HG03039 (cell line): Measurements from ENCODE around the gene HECTD1.
"Not testable (repeated sequence)": the region's sequence is repeated elsewhere in the genome, so short reads cannot be mapped to it uniquely, and the experiment has no call there.

Experiments used
- ATAC-seq: cut with Tn5 transposase; IDR thresholded peaks from one replicate; pipeline ENCODE4 v1.9.1; 2021; ENCODE audit warnings: mild to moderate bottlenecking, moderate library complexity; ENCODE audit not compliant: unreplicated experiment

The HECTD1 gene

GRCh38 chr14:31196839-31197492 is 10.6 kb downstream of the HECTD1 start:
- no peak for ATAC-seq

- no peak for ATAC-seq
These were observed 12.9 kb downstream of the HECTD1 start for GRCh38 chr14:31194661-31195060.

- no peak for ATAC-seq
These were observed 13.5 kb downstream of the HECTD1 start for GRCh38 chr14:31194095-31194494.

GRCh38 chr14:31192544-31192943 is 15.0 kb downstream of the HECTD1 start:
- not testable (repeated sequence) for ATAC-seq

- ATAC-seq: no peak
These were observed 16.8 kb downstream of the HECTD1 start for GRCh38 chr14:31190717-31191263.

GRCh38 chr14:31190219-31190603 is 17.4 kb downstream of the HECTD1 start:
- no peak for ATAC-seq

GRCh38 chr14:31189346-31190218 is 18.0 kb downstream of the HECTD1 start:
- ATAC-seq: no peak

- no peak for ATAC-seq
These were observed 18.8 kb downstream of the HECTD1 start for GRCh38 chr14:31188744-31189143.

GRCh38 chr14:31182016-31182415 is 25.6 kb downstream of the HECTD1 start:
- ATAC-seq: not testable (repeated sequence)

- no peak for ATAC-seq
These were observed 26.3 kb downstream of the HECTD1 start for GRCh38 chr14:31181271-31181670.

GRCh38 chr14:31180299-31181051 is 27.1 kb downstream of the HECTD1 start:
- ATAC-seq: no peak

- ATAC-seq: no peak
These were observed 33.2 kb downstream of the HECTD1 start for GRCh38 chr14:31174433-31174832.

GRCh38 chr14:31173120-31173837 is 34.3 kb downstream of the HECTD1 start:
- ATAC-seq: no peak

GRCh38 chr14:31172084-31172483 is 35.5 kb downstream of the HECTD1 start:
- no peak for ATAC-seq

GRCh38 chr14:31170411-31170810 is 37.2 kb downstream of the HECTD1 start:
- ATAC-seq: no peak

- ATAC-seq: no peak
These were observed 37.7 kb downstream of the HECTD1 start for GRCh38 chr14:31169877-31170276.

GRCh38 chr14:31167032-31167431 is 40.6 kb downstream of the HECTD1 start:
- ATAC-seq: no peak

- no peak for ATAC-seq
These were observed 41.4 kb downstream of the HECTD1 start for GRCh38 chr14:31166271-31166561.

GRCh38 chr14:31164115-31164514 is 43.5 kb downstream of the HECTD1 start:
- no peak for ATAC-seq

GRCh38 chr14:31162910-31163649 is 44.5 kb downstream of the HECTD1 start:
- no peak for ATAC-seq
